K562 treated with DMSO at 1 percent for 4 hours (cell line): Measurements from ENCODE around the gene KRT8. TPM values are rescaled to one million over a fixed set of nuclear protein-coding genes. Genes with fewer than 3 reads are reported as not detected.

Experiments used
- total RNA-seq: library from RNA; unstranded; fragments of 300-600 nt; gene quantifications from 2 replicates; pipeline ENCODE4 v1.2.3, GENCODE V29; 2022; ENCODE audit not compliant: insufficient read depth

KRT8 gene
- total RNA-seq: 491 and 520 TPM in 2 replicates

DNA sequence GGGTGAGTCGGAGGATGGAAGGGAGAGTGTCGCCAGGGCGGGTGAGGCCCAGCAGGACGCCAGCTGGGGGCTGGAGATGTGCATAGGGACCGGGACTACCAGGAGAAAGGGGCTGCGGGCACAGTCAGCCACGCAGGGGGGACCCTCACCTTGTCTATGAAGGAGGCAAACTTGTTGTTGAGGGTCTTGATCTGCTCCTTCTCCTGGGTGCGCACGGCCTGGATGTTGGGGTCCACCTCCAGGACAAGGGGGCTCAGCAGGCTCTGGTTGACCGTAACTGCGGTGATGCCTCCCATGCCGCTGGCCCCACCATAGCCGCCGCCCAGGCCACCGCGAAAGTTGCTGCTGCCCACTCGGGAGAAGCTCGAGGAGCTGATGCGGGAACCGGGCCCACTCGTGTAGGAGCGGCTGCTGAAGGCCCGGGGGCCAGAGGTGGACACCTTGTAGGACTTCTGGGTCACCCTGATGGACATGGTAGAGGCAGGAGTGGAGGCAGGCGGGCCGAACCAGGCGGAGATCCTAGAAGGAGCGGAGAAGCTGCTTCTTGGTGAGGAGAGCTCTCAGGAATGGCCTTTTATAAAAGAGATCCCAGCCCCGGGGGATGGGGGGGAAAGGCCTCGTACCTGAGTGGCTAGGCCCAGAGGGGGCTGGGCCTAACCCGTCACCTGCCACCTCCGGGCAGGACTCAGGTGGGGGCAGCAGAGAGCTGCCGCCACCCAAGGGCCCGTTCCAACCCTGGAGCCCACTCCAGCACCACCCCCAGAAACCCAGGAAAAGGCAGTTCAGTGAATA lies at the start of gene KRT8:
Gene KRT8 (minus strand): TSS at position 568 of the 792 bp plus-strand sequence. CDS start 95 bp downstream, at position 473.

DNA sequence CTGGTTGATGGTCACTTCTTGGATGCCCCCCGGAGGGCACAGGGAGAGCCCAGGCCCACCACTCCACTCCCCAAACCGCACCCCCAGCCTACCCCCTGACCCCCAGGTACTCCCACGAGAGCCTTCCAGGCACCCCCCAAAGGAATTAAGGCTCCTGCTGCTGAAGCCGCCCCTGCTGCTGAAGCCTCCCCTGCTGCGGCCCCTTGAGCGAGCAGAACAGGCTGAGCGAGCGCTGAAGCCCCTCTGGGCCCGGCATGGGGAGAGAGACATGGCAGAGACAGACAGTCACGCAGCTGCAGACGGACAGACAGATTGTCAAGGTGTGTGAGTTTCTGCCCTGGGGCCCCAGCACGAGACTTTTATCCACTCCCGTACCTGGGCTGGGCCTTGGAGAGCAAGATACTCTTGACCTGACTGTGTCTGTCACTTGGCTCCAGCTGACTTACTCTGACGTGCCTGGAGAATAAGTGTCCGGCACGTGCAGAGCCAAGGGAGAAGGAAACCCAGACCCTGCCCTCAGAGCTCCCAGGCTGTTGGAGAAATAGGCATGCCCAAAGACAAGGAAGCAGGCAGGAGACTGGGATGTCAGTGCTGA lies 56.1 kb downstream of the KRT8 start, which contains the start of gene KRT78:
Gene KRT78 (minus strand): TSS at position 334 of the 595 bp plus-strand sequence. CDS start 64 bp downstream, at position 270.

Other genes starting within 250 kb of the KRT8 start
- not detected in 2 replicates for gene KRT1, start 224.7 kb downstream of the KRT8 start, total RNA-seq
- gene KRT77, start 201.6 kb downstream of the KRT8 start, total RNA-seq: not detected in 2 replicates
- gene KRT76, start 127.7 kb downstream of the KRT8 start, total RNA-seq: not detected in 2 replicates
- gene KRT3, start 109.0 kb downstream of the KRT8 start, total RNA-seq: not detected in 2 replicates
- not detected in 2 replicates for gene KRT4, start 91.0 kb downstream of the KRT8 start, total RNA-seq
- gene KRT79, start 70.8 kb downstream of the KRT8 start, total RNA-seq: not detected in 2 replicates
- gene KRT78, start 56.1 kb downstream of the KRT8 start, total RNA-seq: not detected in 2 replicates
- gene KRT18, start 44.0 kb upstream of the KRT8 start, total RNA-seq: 335 and 369 TPM in 2 replicates
- gene EIF4B, start 101.4 kb upstream of the KRT8 start, total RNA-seq: 328 TPM in 2 replicates
- gene TNS2, start 145.0 kb upstream of the KRT8 start, total RNA-seq: 1.4 and 1.5 TPM in 2 replicates
- gene SPRYD3, start 174.3 kb upstream of the KRT8 start, total RNA-seq: 9.6 and 12.4 TPM in 2 replicates
- gene IGFBP6, start 192.6 kb upstream of the KRT8 start, total RNA-seq: not detected in 2 replicates
- not detected in 2 replicates for gene SOAT2, start 198.4 kb upstream of the KRT8 start, total RNA-seq